ENCODE data around the gene LMF1.
"Not testable (repeated sequence)": the region's sequence is repeated elsewhere in the genome, so short reads cannot be mapped to it uniquely, and the experiment has no call there.

Gene LMF1

DNA sequence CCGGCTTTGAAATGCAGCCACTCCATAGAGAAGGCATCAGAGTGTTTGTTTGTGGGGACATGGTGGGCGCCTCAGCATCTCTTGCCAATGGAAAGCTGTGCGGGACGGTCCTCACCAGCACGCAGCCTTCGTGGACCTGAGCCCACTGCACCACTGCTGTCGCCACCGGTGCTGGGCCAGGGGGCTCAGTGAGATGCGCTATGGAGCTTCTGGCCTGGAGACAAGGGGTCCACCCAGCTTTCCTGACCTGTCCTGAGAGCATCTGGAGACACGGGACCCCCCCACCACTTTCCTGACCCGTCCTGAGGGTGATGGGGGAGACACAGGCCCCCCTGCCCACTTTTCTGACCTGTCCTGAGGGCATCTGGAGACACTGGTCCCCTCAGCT is 79.4 kb downstream of the LMF1 start:
- no peak overlapping the region for H3K4me3 ChIP-seq (ENCODE audit: low read depth, low read length)
- TF ChIP-seq, protein P1, sequence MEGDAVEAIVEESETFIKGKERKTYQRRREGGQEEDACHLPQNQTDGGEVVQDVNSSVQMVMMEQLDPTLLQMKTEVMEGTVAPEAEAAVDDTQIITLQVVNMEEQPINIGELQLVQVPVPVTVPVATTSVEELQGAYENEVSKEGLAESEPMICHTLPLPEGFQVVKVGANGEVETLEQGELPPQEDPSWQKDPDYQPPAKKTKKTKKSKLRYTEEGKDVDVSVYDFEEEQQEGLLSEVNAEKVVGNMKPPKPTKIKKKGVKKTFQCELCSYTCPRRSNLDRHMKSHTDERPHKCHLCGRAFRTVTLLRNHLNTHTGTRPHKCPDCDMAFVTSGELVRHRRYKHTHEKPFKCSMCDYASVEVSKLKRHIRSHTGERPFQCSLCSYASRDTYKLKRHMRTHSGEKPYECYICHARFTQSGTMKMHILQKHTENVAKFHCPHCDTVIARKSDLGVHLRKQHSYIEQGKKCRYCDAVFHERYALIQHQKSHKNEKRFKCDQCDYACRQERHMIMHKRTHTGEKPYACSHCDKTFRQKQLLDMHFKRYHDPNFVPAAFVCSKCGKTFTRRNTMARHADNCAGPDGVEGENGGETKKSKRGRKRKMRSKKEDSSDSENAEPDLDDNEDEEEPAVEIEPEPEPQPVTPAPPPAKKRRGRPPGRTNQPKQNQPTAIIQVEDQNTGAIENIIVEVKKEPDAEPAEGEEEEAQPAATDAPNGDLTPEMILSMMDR (IDR thresholded peaks at IDR 0.05; ENCODE audit: low read depth, low read length), result no peak
- no peak for DNase-seq (ENCODE audit: low read depth, low spot score)
- in situ Hi-C loops (cut with HindIII; ENCODE audit: low sequenced_read_pairs), result no loop called here

DNA sequence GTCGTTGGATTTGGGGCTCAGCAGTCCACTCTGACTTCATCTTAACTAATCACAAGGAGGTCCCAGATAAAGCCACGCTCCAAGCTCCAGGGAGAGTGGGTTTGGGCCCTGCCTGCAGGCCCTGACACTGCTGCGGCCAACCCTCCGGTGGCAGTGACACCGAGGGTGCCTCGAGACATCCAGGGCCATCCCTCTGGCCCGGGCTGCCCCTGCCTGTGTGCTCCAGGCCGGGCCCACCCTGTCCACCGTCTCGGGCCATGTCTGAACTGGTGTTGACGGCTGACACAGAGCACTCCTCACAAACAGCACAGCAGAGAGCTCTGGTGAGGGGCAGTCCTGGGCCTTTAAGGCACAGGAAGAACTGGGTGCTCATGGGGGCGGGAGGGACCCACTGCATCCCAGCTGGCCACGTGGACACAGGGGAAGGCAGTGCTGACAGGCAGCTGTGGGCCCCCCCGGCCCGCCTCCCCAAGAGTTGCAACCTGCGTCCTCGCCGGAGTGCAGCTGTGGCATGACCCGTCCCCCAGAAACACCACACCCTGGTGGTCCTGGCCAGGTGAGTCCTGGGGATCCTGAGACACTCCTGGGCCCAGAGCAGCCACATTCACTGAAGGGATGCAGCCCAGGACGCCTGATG is 80.0 kb downstream of the LMF1 start:
- no peak for DNase-seq (ENCODE audit: low read depth, low spot score)
- TF ChIP-seq, protein P1 (IDR thresholded peaks at IDR 0.05; ENCODE audit: low read depth, low read length), result no peak
- H3K4me3 ChIP-seq (ENCODE audit: low read depth, low read length), result no peak overlapping the region
- in situ Hi-C loops (cut with HindIII; ENCODE audit: low sequenced_read_pairs), result no loop called here

- in situ Hi-C loops (cut with HindIII; ENCODE audit: low sequenced_read_pairs), result no loop called here
- DNase-seq (ENCODE audit: low read depth, low spot score), result no peak
- TF ChIP-seq, protein P1 (IDR thresholded peaks at IDR 0.05; ENCODE audit: low read depth, low read length), result no peak
- no peak overlapping the region for H3K4me3 ChIP-seq (ENCODE audit: low read depth, low read length)
Observed at GRCh38 chr16:890217-890616, 80.6 kb downstream of the LMF1 start.

DNA sequence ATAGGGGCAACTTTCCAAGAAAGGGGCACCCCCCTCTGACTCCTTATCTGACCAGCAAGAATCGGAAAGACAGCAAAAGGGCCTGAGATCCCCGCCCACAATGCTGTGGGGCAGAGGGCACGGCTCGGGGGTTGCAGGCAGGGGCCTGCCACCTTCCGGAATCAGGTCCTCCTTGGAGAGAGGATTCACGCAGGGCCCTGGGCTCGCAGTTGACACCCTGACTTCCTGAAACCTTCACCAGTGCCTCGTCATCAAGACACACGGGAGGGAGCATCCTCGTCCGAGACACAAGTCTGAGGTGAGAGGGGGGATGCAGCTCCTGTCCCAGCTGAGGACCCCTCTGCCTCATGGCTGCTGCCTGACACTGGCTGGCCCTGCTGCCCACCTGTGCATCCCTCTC is 81.2 kb downstream of the LMF1 start:
- in situ Hi-C loops (cut with HindIII; ENCODE audit: low sequenced_read_pairs), result no loop called here
- H3K4me3 ChIP-seq (ENCODE audit: low read depth, low read length), result no peak overlapping the region
- no peak for DNase-seq (ENCODE audit: low read depth, low spot score)
- TF ChIP-seq, protein P1 (IDR thresholded peaks at IDR 0.05; ENCODE audit: low read depth, low read length), result no peak

- in situ Hi-C loops (cut with HindIII; ENCODE audit: low sequenced_read_pairs), result no loop called here
- TF ChIP-seq, protein P1 (IDR thresholded peaks at IDR 0.05; ENCODE audit: low read depth, low read length), result no peak
- DNase-seq (ENCODE audit: low read depth, low spot score), result no peak
- H3K4me3 ChIP-seq (ENCODE audit: low read depth, low read length), result no peak overlapping the region
Observed at GRCh38 chr16:888901-889570, 81.7 kb downstream of the LMF1 start.

GRCh38 chr16:888456-888855 is 82.3 kb downstream of the LMF1 start:
- in situ Hi-C loops (cut with HindIII; ENCODE audit: low sequenced_read_pairs); DNase-seq (ENCODE audit: low read depth, low spot score): not testable (repeated sequence)

DNA sequence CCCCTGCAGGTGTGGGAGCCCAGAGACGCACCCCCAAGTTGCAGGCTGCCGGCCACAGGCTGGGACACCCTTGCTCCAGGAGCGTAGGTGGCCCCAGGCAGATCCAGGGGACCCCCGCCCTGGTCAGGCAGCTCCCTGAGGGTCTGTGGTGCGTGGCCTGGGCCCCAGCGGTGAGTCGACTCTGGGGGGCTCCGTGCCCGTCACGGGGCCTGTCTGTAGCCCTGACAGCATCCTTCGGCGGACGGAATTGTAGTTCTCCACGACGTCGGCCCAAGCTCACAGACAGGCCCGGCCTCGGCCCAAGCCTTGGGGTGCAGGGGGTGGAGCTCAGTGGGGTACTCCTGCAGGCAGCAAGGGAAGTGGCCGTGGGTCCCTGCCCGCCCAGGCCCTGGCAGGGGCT is 82.9 kb downstream of the LMF1 start:
- TF ChIP-seq, protein P1 (IDR thresholded peaks at IDR 0.05; ENCODE audit: low read depth, low read length), result no peak
- H3K4me3 ChIP-seq (ENCODE audit: low read depth, low read length), result no peak overlapping the region
- in situ Hi-C loops (cut with HindIII; ENCODE audit: low sequenced_read_pairs), result no loop called here
- DNase-seq (ENCODE audit: low read depth, low spot score), result no peak

More at GRCh38 chr16:888456-888855, 82.3 kb downstream of the LMF1 start:
- not testable (repeated sequence) for H3K4me3 ChIP-seq (ENCODE audit: low read depth, low read length)

All from astrocyte of the spinal cord (primary cell).